ENCODE results near the gene PCCA. TPM values are rescaled to one million over a fixed set of nuclear protein-coding genes. Genes with fewer than 3 reads are reported as not detected.
A peak's percentile ranks its signal among the peaks of the same experiment; 100 is the strongest.

Gene PCCA
- total and polyA plus RNA-seq, 2 experiments from 2014 or later, result 41.9 to 46.6 TPM

DNA sequence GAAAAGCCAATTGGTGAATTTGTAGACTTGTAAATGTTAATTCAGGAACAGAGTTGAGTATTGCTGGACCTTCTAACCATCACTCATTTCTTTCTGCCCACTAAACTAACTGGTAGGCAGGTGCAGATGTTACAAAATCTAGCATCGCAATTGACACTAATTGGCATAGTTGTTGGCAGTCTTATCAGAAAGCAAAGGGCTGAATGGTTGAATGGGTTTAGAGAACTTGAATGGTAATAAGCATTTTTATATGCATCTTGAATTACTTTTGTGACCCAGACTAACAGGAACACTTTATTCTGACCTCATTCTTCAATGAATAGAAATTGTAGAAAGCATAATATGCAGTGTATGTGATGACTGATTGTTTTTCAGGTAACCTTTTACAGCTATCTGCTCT lies 310.6 kb downstream of the PCCA start:
- Mint-ChIP-seq H3K27ac (no peak overlapping the region), H3K4me1 (peaks cover 11% of the 10 kb centered on the region), H3K36me3 (ENCODE audit: low read depth) (peaks cover 31% of the 10 kb centered on the region), H3K9me3 (peaks cover 17% of the 10 kb centered on the region), H3K27me3 (ENCODE audit: insufficient read depth, low read depth, poor library complexity) (peaks cover 18% of the 10 kb centered on the region), H3K4me3 (no peak overlapping the region)
- H3K4me2 ChIP-seq, result no peak overlapping the region
- no peaks in the 10 kb centered on the region for H3K27me3 ChIP-seq (ENCODE audit: insufficient read depth)
- H3K27ac ChIP-seq (ENCODE audit: low read depth), result no peak overlapping the region
- DNase-seq (ENCODE audit: low spot score), result no peak
- H3K4me1 ChIP-seq (ENCODE audit: insufficient read depth), result no peaks in the 10 kb centered on the region; the same call in 1 of the 2 replicates
- no peaks in the 10 kb centered on the region for H3K79me2 ChIP-seq (replicated peaks; ENCODE audit: insufficient read depth)
- no peak for ATAC-seq
- H4K20me1 ChIP-seq (replicated peaks; ENCODE audit: insufficient read depth), result no peaks in the 10 kb centered on the region
- no peak overlapping the region for H2AFZ ChIP-seq
- H3K36me3 ChIP-seq (ENCODE audit: insufficient read depth), result no peaks in the 10 kb centered on the region
- TF ChIP-seq CREB1 (CRISPR knock-in tag; IDR thresholded peaks at IDR 0.05; ENCODE audit: low read depth) (no peak), JUNB (IDR thresholded peaks at IDR 0.05; ENCODE audit: unreplicated experiment) (no peak), NANOG (IDR thresholded peaks at IDR 0.05; ENCODE audit: borderline replicate concordance) (no peak)
- H3K4me3 ChIP-seq, result no peak overlapping the region
- no peaks in the 10 kb centered on the region; the same call in 1 of the 2 replicates for H3F3A ChIP-seq (replicated peaks; ENCODE audit: low read depth)
- no peaks in the 10 kb centered on the region for H3K9me2 ChIP-seq (ENCODE audit: insufficient read depth)

- H3K4me1 Mint-ChIP-seq, result peaks cover 4% of the 10 kb centered on the region; the same call in 2 of the 3 replicates
- H3K36me3 Mint-ChIP-seq (ENCODE audit: low read depth), result peaks cover 67% of the 10 kb centered on the region
- Histone ChIP-seq H4K20me1 (replicated peaks; ENCODE audit: insufficient read depth) (no peaks in the 10 kb centered on the region), H3K4me1 (ENCODE audit: insufficient read depth) (no peaks in the 10 kb centered on the region), H3K27me3 (ENCODE audit: insufficient read depth) (no peaks in the 10 kb centered on the region), H3K79me2 (replicated peaks; ENCODE audit: insufficient read depth) (no peaks in the 10 kb centered on the region), H3K9me2 (ENCODE audit: insufficient read depth) (no peaks in the 10 kb centered on the region), H3K4me2 (no peak overlapping the region), H3F3A (replicated peaks; ENCODE audit: low read depth) (no peaks in the 10 kb centered on the region), H3K36me3 (ENCODE audit: insufficient read depth) (peaks cover 11% of the 10 kb centered on the region), H3K27ac (ENCODE audit: low read depth) (peak overlapping the region; percentile 29; the same call in 1 of the 2 replicates), H3K4me3 (no peak overlapping the region), H2AFZ (no peak overlapping the region)
- ATAC-seq, result no peak
- H3K27ac Mint-ChIP-seq, result no peak overlapping the region
- DNase-seq (ENCODE audit: low spot score), result peak; percentile 20
- H3K27me3 Mint-ChIP-seq (ENCODE audit: insufficient read depth, low read depth, poor library complexity), result peaks cover 23% of the 10 kb centered on the region
- TF ChIP-seq NANOG (IDR thresholded peaks at IDR 0.05; ENCODE audit: borderline replicate concordance), result no peak
- no peak overlapping the region for H3K4me3 Mint-ChIP-seq
- H3K9me3 Mint-ChIP-seq, result peaks cover 44% of the 10 kb centered on the region
These were observed 314.8 kb downstream of the PCCA start for GRCh38 chr13:100403675-100404074.

DNA sequence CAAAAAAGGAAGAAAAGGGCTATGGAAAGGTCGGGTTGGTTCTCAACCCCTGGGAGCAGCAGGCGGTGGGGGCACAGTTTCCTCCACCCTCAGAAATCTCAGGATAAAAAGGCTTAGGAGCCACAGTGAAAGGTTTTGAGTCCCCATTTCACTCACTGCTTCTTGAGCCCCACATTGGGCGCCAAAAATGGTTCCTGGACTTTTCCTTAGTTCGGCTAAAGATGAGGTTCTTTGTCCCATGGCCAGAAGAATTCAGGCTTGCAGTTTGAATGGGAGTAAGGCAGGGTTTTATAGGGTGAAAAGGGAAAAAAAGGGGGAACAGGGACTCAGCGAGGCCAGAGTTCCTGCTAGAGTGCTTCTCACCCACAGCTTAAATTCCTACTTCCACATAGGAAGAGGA lies 320.2 kb downstream of the PCCA start:
- no peak overlapping the region for H2AFZ ChIP-seq
- no peak overlapping the region for H3K27ac ChIP-seq (ENCODE audit: low read depth)
- no peak for ATAC-seq
- no peaks in the 10 kb centered on the region for H3K9me2 ChIP-seq (ENCODE audit: insufficient read depth)
- Mint-ChIP-seq H3K27ac (no peak overlapping the region), H3K27me3 (ENCODE audit: insufficient read depth, low read depth, poor library complexity) (peaks cover 5% of the 10 kb centered on the region), H3K4me1 (no peaks in the 10 kb centered on the region; the same call in 2 of the 3 replicates), H3K9me3 (peaks cover 49% of the 10 kb centered on the region), H3K36me3 (ENCODE audit: low read depth) (peaks cover 65% of the 10 kb centered on the region), H3K4me3 (no peak overlapping the region)
- H3K4me3 ChIP-seq, result no peak overlapping the region
- H3K4me2 ChIP-seq, result no peak overlapping the region
- H3K4me1 ChIP-seq (ENCODE audit: insufficient read depth), result no peaks in the 10 kb centered on the region
- DNase-seq (ENCODE audit: low spot score), result peak; percentile 47
- peaks cover 17% of the 10 kb centered on the region for H3K36me3 ChIP-seq (ENCODE audit: insufficient read depth)
- no peaks in the 10 kb centered on the region for H3F3A ChIP-seq (replicated peaks; ENCODE audit: low read depth)
- no peaks in the 10 kb centered on the region for H4K20me1 ChIP-seq (replicated peaks; ENCODE audit: insufficient read depth)
- no peaks in the 10 kb centered on the region for H3K27me3 ChIP-seq (ENCODE audit: insufficient read depth)
- no peaks in the 10 kb centered on the region for H3K79me2 ChIP-seq (replicated peaks; ENCODE audit: insufficient read depth)
- TF ChIP-seq STAT1 (IDR thresholded peaks at IDR 0.05; ENCODE audit: unreplicated experiment), result no peak
- TF ChIP-seq ZNF114 (CRISPR knock-in tag; IDR thresholded peaks at IDR 0.05), result no peak
- no peak for TF ChIP-seq EZH2phosphoT487 (IDR thresholded peaks at IDR 0.05; ENCODE audit: unreplicated experiment)
- TF ChIP-seq, protein P1, sequence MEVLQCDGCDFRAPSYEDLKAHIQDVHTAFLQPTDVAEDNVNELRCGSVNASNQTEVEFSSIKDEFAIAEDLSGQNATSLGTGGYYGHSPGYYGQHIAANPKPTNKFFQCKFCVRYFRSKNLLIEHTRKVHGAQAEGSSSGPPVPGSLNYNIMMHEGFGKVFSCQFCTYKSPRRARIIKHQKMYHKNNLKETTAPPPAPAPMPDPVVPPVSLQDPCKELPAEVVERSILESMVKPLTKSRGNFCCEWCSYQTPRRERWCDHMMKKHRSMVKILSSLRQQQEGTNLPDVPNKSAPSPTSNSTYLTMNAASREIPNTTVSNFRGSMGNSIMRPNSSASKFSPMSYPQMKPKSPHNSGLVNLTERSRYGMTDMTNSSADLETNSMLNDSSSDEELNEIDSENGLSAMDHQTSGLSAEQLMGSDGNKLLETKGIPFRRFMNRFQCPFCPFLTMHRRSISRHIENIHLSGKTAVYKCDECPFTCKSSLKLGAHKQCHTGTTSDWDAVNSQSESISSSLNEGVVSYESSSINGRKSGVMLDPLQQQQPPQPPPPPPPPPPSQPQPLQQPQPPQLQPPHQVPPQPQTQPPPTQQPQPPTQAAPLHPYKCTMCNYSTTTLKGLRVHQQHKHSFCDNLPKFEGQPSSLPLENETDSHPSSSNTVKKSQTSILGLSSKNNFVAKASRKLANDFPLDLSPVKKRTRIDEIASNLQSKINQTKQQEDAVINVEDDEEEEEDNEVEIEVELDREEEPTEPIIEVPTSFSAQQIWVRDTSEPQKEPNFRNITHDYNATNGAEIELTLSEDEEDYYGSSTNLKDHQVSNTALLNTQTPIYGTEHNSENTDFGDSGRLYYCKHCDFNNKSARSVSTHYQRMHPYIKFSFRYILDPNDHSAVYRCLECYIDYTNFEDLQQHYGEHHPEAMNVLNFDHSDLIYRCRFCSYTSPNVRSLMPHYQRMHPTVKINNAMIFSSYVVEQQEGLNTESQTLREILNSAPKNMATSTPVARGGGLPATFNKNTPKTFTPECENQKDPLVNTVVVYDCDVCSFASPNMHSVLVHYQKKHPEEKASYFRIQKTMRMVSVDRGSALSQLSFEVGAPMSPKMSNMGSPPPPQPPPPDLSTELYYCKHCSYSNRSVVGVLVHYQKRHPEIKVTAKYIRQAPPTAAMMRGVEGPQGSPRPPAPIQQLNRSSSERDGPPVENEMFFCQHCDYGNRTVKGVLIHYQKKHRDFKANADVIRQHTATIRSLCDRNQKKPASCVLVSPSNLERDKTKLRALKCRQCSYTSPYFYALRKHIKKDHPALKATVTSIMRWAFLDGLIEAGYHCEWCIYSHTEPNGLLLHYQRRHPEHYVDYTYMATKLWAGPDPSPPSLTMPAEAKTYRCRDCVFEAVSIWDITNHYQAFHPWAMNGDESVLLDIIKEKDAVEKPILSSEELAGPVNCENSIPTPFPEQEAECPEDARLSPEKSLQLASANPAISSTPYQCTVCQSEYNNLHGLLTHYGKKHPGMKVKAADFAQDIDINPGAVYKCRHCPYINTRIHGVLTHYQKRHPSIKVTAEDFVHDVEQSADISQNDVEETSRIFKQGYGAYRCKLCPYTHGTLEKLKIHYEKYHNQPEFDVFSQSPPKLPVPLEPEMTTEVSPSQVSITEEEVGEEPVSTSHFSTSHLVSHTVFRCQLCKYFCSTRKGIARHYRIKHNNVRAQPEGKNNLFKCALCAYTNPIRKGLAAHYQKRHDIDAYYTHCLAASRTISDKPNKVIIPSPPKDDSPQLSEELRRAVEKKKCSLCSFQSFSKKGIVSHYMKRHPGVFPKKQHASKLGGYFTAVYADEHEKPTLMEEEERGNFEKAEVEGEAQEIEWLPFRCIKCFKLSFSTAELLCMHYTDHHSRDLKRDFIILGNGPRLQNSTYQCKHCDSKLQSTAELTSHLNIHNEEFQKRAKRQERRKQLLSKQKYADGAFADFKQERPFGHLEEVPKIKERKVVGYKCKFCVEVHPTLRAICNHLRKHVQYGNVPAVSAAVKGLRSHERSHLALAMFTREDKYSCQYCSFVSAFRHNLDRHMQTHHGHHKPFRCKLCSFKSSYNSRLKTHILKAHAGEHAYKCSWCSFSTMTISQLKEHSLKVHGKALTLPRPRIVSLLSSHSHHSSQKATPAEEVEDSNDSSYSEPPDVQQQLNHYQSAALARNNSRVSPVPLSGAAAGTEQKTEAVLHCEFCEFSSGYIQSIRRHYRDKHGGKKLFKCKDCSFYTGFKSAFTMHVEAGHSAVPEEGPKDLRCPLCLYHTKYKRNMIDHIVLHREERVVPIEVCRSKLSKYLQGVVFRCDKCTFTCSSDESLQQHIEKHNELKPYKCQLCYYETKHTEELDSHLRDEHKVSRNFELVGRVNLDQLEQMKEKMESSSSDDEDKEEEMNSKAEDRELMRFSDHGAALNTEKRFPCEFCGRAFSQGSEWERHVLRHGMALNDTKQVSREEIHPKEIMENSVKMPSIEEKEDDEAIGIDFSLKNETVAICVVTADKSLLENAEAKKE (CRISPR knock-in tag; IDR thresholded peaks at IDR 0.05), result no peak
- TF ChIP-seq, protein P2, sequence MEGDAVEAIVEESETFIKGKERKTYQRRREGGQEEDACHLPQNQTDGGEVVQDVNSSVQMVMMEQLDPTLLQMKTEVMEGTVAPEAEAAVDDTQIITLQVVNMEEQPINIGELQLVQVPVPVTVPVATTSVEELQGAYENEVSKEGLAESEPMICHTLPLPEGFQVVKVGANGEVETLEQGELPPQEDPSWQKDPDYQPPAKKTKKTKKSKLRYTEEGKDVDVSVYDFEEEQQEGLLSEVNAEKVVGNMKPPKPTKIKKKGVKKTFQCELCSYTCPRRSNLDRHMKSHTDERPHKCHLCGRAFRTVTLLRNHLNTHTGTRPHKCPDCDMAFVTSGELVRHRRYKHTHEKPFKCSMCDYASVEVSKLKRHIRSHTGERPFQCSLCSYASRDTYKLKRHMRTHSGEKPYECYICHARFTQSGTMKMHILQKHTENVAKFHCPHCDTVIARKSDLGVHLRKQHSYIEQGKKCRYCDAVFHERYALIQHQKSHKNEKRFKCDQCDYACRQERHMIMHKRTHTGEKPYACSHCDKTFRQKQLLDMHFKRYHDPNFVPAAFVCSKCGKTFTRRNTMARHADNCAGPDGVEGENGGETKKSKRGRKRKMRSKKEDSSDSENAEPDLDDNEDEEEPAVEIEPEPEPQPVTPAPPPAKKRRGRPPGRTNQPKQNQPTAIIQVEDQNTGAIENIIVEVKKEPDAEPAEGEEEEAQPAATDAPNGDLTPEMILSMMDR (conservative IDR thresholded peaks at IDR 0.05; ENCODE audit: low read depth in 2 of 2), result no peak
- no peak for TF ChIP-seq JUNB (IDR thresholded peaks at IDR 0.05; ENCODE audit: unreplicated experiment)

Measured in GM23338 (cell line).